Spleen (tissue), 7 donors: Measurements from ENCODE around the gene BAHD1.

Source experiments
- POLR2A ChIP-seq, 3 donors: fragments of 450-650 bp; IDR thresholded peaks; one replicate each; pipeline ENCODE4 v1.5.1; 2017; ENCODE audit warnings: antibody characterized with exemption in 3 of 3, mild to moderate bottlenecking in 1 of 3
- POLR2AphosphoS5 ChIP-seq, 3 donors: sonication (generic); formaldehyde crosslinking; IDR thresholded peaks; one replicate each; pipeline ENCODE4 v1.5.1; 2017; ENCODE audit warnings: antibody characterized with exemption in 3 of 3
- TF ChIP-seq, protein P1 (sequence below), 11 experiments: fragments of 200-600 bp in 7 of 11; fragments of 450-650 bp in 4 of 11; sonication (generic) in 4 of 11; IDR thresholded peaks in 8 of 11; conservative IDR thresholded peaks in 3 of 11; 1 replicate in 7 of 11; 2 replicates in 4 of 11; pipeline versions ENCODE4 v1.4.0 to v1.8.0; 2016 to 2021; ENCODE audit warnings: antibody characterized with exemption in 11 of 11, inconsistent platforms in 4 of 11, mild to moderate bottlenecking in 1 of 11
- donor health status: DM: no; HTN: no; CAD: no; lungs with moderate emphysema.
- donor health status: DM: no; HTN: no; CAD: no.
- donor health status: DM: no; HTN: no; CAD: no.

DNA sequence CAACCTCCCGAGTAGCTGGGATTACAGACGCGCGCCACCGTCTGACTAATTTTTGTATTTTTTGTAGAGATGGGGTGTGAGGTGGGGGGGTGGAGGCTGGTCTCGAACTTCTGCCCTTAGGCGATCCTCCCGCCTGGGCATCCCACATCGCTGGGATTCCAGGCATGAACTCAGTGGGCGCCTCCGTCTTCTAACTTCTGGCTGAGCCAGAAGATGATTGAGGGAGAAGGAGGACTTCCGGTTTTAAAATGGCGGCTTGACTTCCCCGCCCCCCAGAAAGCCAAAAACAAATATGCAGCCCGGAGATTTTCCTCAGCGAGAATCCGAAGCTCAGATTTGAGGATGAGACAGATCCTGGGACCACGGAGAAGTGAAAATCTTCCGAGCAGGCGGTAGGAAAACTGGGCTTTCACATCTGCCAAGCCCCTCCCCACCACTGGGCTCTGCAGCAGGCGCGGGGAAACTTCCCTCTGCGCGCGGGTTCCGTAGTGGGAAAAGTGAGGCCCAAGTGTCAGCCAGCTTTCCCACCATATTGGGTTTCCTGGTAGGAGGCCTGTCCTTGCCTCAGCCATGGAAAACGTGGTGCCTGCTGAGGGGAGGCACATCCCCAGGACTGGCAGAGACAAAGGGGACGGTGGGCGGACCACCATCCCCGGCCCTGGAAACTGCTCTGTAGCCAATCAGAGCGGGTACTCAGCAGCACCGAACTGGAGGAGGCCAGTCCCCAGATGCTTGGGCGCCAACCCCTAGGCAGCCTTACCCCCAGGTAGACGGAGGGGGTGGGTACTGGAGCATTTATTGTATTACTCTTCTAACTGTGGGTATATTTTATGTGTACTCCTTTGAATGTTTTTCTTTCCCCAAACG, 47.3 kb downstream of the BAHD1 start:
- TF ChIP-seq, protein P1, sequence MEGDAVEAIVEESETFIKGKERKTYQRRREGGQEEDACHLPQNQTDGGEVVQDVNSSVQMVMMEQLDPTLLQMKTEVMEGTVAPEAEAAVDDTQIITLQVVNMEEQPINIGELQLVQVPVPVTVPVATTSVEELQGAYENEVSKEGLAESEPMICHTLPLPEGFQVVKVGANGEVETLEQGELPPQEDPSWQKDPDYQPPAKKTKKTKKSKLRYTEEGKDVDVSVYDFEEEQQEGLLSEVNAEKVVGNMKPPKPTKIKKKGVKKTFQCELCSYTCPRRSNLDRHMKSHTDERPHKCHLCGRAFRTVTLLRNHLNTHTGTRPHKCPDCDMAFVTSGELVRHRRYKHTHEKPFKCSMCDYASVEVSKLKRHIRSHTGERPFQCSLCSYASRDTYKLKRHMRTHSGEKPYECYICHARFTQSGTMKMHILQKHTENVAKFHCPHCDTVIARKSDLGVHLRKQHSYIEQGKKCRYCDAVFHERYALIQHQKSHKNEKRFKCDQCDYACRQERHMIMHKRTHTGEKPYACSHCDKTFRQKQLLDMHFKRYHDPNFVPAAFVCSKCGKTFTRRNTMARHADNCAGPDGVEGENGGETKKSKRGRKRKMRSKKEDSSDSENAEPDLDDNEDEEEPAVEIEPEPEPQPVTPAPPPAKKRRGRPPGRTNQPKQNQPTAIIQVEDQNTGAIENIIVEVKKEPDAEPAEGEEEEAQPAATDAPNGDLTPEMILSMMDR (IDR thresholded peaks at IDR 0.05 in 8 of 11, conservative IDR thresholded peaks at IDR 0.05 in 3 of 11), result no peak
- TF ChIP-seq POLR2A (IDR thresholded peaks at IDR 0.05), result no peak
- TF ChIP-seq POLR2AphosphoS5 (IDR thresholded peaks at IDR 0.05), result no peak
